Activated T-cell treated with anti-CD3 and anti-CD28 coated beads for 24 hours (primary cell): ENCODE data around the gene RNU7-1.

Source experiments
- DNase-seq: peaks from one replicate; pipeline ENCODE4 v3.0.0-alpha.2; 2020; ENCODE audit warnings: low read depth

Gene RNU7-1

DNA sequence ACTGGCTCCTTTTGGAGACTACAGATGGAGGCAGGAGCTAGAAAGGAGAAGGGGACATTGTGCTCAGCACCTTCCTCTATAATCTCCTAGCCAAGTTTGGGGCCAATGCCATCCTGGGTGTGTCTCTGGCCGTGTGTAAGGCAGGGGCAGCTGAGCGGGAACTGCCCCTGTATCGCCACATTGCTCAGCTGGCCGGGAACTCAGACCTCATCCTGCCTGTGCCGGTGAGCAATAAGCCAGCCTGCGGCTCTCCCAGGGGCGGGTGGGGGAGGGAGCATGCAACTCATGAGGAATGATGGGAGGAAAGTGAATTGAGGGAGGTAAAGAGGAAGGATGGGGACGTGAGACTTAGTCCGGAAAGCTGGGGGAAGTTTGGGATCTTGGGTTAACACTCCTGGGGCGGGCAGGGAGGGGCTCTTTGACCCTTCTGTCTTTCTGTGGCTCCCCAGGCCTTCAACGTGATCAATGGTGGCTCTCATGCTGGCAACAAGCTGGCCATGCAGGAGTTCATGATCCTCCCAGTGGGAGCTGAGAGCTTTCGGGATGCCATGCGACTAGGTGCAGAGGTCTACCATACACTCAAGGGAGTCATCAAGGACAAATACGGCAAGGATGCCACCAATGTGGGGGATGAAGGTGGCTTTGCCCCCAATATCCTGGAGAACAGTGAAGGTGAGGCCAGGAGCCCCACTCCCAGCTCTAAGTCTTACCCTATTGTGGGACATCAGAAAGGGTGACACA, 26.0 kb upstream of the RNU7-1 start:
- no peak for DNase-seq

DNA sequence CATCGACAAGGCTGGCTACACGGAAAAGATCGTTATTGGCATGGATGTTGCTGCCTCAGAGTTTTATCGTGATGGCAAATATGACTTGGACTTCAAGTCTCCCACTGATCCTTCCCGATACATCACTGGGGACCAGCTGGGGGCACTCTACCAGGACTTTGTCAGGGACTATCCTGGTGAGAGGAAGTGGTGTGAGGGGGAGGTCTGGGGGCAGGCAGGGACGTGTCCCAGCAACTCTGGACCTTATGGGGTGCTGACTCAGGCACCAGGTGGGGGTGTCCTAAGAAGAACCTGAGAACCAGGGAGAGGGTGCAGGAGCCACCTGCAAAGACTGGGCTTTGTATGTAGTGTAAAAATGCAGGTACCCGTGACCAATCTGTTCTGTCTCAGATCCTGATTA, 24.0 kb upstream of the RNU7-1 start:
- no peak for DNase-seq

DNA sequence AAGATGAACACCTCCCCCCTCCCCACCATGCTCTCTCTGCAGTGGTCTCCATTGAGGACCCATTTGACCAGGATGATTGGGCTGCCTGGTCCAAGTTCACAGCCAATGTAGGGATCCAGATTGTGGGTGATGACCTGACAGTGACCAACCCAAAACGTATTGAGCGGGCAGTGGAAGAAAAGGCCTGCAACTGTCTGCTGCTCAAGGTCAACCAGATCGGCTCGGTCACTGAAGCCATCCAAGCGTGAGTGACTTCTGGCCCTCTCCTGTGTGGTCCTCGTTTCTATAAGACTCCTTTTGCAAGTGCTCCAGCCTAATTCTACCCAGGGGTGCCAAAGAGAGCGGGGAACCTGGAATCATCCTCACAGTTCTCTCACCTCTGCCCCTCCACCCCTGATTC, 22.1 kb upstream of the RNU7-1 start:
- DNase-seq: no peak

DNA sequence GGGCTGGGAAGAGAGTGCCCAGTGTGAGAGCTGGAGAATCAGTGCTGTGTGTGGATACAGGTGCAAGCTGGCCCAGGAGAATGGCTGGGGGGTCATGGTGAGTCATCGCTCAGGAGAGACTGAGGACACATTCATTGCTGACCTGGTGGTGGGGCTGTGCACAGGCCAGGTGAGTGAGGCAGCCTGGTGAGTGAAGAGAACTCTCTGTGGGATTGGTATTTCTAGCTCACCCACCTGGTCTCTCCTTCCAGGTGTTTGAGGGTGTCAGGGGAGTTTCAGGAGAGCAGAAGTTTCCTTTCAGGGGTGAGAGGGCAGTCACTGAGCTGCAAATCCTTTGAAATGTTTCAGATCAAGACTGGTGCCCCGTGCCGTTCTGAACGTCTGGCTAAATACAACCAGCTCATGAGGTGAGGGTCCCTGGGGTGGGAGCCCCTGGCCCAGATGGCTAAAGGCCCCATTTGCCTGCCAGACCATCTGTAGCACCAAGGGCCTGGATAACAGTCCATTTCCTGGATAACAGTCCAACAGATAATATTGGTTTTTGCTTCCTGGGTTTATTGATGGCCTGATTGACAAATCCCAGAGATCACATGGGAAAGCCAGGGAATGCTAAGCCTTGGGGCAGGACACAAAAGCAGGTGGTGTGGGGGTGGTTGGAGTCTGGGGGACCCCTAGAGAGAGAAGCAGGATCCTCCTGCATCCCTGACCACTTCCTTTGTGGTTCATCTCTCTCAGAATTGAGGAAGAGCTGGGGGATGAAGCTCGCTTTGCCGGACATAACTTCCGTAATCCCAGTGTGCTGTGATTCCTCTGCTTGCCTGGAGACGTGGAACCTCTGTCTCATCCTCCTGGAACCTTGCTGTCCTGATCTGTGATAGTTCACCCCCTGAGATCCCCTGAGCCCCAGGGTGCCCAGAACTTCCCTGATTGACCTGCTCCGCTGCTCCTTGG, 21.3 kb upstream of the RNU7-1 start:
- no peak for DNase-seq

DNA sequence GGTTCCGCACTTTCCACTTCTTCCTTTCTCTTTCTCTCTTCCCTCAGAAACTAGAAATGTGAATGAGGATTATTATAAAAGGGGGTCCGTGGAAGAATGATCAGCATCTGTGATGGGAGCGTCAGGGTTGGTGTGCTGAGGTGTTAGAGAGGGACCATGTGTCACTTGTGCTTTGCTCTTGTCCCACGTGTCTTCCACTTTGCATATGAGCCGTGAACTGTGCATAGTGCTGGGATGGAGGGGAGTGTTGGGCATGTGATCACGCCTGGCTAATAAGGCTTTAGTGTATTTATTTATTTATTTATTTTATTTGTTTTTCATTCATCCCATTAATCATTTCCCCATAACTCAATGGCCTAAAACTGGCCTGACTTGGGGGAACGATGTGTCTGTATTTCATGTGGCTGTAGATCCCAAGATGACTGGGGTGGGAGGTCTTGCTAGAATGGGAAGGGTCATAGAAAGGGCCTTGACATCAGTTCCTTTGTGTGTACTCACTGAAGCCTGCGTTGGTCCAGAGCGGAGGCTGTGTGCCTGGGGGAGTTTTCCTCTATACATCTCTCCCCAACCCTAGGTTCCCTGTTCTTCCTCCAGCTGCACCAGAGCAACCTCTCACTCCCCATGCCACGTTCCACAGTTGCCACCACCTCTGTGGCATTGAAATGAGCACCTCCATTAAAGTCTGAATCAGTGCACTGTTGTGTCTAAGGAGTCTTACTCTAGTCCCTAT, 20.4 kb upstream of the RNU7-1 start:
- no peak for DNase-seq

DNA sequence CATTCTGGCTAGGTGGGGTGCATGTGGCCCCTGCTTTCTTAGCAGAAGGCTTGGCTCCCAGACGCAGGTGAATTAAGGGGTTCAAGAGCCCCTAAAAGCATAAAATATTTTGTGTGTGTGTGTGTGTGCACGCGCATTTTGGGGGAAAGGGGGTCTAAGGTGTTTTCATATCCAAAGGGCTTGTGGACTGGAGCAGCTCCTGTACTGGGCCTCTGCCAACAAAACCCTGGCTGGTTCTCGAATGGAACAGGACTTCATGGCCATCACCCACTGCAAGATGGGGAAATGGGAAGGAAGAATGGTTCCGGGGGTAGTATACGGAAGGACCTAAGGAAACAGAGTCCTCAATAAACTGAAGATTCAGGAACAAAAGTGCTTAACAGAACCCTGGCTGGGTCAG, 19.8 kb upstream of the RNU7-1 start:
- no peak for DNase-seq

DNA sequence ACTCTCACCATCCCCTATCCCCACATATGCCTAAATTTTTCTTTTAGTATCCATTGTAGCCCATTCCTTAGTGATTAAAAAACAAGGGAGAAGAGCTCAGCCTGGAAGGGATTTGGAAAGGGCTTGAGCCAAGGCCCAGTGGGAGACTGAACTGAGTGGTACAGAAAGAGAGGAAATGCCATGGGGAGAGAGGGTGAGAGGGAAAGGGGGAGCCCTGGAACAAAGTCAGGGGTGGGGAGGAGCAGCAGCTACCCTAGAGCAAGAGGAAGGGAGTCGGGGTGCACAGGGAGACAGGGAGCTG, 18.4 kb upstream of the RNU7-1 start:
- DNase-seq: no peak

DNA sequence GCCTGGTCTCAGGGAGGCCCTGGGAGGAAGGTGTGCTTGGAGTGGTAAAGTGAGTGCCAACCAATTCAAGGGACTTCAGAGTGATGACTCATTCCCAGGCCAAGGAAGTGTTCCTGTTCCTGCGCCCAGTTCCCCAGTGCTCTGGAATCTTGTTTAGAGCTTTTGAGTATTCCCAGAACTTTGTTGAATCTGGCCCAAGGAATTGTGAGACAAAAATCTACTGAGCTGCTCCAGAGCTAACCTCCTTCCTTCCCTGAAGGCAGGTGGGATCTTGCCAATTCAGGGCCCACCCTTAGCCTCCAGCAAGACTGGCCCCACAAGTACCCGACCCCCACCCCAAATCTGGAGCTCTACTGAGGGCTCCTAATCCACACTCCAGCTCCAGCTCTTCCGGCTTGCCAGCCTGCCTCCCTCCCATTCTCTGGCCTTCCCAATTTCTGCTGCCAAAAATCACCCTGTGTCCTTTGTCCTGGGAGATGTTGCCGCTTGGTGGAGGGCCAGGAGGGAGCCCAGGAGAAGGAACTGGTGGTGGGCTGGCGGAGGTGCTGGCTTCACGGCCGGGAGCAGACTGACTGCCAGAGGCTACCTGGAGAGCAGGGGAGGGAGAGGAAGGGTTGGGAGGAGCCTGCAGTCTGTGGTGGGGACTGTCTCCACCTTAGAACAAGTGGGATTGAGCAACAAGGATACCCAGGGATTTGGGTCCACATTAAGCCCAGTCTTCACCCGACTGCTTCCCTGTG, 17.9 kb upstream of the RNU7-1 start:
- no peak for DNase-seq

DNA sequence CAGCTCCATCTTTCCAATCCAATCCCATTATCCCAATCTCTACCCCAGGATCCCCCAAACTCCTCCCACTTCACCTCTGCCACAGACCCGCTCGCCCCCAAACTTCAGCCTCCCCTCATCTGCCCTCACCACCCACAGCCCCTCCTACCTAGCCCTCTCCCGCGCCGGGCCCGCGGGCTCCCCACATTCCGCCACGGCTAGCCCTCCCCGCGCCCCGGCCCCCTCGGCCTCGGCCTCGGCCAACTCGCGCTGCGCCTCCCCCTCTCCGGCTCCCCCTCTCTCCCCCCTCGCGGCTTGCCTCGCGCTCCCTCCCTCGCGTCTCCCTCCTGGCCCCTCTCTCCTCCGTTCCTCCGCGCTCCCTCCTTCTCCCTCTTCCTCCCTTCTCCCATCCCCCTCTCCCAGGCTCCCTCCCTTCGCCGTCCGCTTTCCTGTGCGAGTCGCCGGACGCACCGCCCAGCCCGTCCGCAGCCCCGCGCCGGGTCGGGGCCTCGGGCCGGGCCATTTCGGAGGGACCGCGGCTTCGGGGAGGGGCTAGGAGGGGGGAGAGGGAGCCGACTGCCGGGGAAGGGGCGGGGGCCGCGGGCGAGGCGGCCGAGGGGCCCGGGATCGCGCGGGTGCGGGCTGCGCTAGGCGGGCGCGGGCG, 16.1 kb upstream of the RNU7-1 start, which contains the start of gene ATN1:
Gene ATN1 (plus strand): TSS at position 581 of the 643 bp plus-strand sequence. CDS start 6,043 bp downstream, outside the sequence.
- DNase-seq: no peak

DNA sequence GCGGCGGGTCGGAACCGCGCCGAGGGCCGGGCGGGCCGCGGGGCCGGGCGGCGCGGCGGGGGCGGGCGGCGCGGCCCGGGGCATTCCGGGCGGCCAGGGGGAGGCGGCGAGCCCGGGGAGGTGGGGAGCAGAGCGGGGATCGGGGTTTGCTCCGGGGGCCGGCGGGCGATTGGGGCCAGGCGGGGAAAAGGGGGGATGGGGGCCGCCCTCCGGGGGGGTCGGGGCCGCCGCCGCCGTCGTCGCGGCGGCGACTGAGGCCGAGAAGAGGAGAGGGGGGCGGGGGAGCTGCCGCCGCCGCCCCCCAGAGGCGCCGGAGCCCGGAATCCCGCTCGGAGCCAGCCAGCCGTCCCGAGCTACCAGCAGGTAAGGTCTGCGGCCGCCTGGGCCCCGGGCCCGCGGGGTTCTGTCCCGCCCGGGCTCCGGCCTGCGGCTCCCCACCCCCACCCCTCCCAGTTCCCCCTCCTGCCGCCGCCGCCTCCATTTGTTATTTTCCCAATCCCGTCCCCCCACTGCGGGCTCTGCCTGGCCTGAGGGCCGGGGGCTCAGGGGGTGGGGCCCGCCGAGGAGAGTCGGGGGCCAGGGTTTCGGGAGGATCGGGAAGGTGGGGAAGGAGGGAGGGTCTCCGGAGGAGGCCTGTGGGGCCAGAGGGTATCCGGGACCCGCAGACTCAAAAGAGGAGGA, 15.5 kb upstream of the RNU7-1 start:
- DNase-seq: no peak

DNA sequence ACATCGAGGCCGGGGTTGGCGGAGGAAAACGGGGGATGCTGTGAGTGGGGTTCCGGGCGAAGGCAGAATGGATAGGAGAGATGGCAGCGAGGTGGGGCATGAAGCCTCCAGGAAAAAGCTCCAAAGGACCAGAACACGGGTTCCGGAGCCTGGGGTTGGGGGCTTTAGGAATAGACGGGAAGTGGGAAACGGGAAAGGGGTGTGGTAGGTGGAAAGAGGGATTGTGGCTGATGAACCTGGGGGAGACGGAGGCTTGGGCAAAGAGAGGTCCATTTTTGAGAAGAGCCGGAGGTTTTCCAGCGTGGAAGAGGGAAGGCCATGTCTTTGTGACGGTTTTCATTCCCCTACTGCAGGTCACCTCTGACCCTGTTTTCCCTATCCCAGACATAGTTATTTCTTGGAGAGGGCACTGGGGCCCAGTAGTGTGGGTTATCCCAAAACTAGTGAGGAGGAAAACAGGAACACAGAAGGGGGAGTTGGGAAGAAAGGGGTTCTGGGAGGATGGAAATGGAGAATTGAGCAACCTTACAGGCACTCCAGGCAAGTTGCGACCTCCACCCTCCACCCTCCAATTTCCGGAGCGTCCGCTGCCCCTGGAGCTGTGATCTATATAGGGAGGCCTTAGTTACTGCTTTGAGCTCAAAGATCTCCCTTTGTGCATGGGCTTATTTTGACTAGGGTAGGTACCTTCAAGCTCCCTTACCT, 14.8 kb upstream of the RNU7-1 start:
- DNase-seq: no peak

DNA sequence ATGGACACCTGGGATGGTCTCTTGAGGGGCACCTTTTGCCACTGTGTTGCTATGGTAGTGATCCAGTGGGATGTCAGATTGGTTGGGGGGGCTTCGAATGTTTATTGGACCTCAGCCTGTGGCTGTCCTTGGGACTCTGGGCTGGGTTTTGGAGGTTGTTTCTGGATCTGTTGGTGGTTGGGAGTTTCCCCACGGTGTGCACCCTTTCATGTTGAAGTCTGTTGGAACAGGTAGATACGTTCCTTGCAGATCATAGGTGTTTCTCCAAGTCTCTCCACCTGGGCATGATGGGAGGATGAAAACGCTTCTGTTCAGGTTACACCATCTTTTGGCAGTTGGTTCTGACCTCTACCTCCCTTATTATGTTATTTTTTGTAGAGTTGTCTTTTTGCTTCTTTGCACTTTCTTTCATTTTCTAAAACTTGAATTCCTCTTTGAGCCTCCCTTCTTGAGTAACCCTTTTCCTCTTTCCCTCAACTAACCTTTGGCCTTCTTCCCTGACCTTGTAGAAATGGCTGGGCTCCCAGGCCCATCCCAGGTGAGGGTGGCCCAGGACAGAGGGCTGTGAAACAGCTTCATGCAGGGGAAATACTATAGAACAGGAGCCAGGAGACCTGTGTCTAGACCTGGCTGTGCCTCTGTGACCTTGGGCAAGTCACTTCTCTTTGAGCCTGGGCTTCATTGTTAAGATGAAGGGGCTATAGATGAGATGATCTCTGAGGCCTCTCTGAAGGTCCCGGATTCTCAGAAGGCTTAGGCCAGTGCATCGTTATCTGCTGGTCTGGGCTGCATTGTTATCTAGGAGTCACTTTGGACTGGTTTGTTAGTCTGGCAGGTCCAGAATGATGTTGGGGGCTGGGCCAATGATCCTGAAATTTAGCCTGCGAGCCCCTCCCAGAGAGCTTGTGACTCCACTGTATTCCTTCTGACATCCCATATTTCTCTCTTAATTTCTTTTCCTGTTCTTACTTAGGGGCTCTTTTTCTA, 13.9 kb upstream of the RNU7-1 start:
- DNase-seq: no peak

DNA sequence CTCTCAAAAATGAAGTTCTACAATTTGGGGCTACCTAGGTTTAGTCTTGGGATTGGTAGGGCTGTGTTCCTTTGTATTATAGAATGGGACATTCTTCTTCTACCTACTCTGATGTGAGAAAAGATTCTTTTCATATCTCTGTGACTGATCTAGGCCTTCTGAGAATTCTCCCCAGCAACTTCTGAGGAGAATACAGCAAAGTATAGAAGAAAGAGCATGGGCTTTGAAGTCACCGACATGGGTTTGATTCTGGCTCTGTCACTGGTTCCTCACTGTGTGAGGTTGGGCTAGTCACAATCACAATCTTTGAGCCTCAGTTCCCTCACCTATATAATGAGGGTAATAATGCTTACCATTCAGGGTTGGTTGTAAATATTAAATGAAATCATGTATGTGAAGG, 10.8 kb upstream of the RNU7-1 start:
- DNase-seq: no peak

DNA sequence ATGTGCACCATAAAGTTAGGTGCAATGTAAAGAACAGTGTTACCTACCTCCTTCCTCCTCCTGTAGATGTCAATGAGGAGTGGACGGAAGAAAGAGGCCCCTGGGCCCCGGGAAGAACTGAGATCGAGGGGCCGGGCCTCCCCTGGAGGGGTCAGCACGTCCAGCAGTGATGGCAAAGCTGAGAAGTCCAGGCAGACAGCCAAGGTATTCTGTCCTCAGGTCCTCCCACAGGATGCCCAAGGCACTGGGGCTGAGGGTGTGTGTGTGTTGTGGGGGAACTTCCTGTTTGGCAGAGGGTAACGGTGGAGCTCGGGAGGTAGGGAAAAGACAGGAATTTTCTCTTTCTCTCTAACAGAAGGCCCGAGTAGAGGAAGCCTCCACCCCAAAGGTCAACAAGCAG, 9.5 kb upstream of the RNU7-1 start:
- no peak for DNase-seq

DNA sequence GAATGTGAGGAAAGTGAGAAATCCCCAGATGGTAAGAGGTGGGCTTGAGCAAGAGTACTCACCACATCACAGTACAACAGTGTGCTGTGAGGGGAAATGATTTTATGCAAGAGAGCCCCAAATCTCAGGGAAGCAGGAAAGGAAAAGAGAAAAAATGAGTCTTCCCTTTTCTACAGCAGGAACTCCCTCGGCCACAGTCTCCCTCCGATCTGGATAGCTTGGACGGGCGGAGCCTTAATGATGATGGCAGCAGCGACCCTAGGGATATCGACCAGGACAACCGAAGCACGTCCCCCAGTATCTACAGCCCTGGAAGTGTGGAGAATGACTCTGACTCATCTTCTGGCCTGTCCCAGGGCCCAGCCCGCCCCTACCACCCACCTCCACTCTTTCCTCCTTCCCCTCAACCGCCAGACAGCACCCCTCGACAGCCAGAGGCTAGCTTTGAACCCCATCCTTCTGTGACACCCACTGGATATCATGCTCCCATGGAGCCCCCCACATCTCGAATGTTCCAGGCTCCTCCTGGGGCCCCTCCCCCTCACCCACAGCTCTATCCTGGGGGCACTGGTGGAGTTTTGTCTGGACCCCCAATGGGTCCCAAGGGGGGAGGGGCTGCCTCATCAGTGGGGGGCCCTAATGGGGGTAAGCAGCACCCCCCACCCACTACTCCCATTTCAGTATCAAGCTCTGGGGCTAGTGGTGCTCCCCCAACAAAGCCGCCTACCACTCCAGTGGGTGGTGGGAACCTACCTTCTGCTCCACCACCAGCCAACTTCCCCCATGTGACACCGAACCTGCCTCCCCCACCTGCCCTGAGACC, 8.0 kb upstream of the RNU7-1 start:
- DNase-seq: no peak

DNA sequence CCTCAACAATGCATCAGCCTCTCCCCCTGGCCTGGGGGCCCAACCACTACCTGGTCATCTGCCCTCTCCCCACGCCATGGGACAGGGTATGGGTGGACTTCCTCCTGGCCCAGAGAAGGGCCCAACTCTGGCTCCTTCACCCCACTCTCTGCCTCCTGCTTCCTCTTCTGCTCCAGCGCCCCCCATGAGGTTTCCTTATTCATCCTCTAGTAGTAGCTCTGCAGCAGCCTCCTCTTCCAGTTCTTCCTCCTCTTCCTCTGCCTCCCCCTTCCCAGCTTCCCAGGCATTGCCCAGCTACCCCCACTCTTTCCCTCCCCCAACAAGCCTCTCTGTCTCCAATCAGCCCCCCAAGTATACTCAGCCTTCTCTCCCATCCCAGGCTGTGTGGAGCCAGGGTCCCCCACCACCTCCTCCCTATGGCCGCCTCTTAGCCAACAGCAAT, 7.4 kb upstream of the RNU7-1 start:
- no peak for DNase-seq

DNA sequence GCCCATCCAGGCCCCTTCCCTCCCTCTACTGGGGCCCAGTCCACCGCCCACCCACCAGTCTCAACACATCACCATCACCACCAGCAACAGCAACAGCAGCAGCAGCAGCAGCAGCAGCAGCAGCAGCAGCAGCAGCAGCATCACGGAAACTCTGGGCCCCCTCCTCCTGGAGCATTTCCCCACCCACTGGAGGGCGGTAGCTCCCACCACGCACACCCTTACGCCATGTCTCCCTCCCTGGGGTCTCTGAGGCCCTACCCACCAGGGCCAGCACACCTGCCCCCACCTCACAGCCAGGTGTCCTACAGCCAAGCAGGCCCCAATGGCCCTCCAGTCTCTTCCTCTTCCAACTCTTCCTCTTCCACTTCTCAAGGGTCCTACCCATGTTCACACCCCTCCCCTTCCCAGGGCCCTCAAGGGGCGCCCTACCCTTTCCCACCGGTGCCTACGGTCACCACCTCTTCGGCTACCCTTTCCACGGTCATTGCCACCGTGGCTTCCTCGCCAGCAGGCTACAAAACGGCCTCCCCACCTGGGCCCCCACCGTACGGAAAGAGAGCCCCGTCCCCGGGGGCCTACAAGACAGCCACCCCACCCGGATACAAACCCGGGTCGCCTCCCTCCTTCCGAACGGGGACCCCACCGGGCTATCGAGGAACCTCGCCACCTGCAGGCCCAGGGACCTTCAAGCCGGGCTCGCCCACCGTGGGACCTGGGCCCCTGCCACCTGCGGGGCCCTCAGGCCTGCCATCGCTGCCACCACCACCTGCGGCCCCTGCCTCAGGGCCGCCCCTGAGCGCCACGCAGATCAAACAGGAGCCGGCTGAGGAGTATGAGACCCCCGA, 6.8 kb upstream of the RNU7-1 start:
- no peak for DNase-seq
